Endodermal cell (in vitro differentiated cells): ENCODE measurements around the gene CD1D. TPM values are rescaled to one million over a fixed set of nuclear protein-coding genes. Genes with fewer than 3 reads are reported as not detected.

Experiments used
- DNase-seq: peaks from one replicate; pipeline ENCODE4 v3.0.0-alpha.2; 2017
- H3K27ac ChIP-seq: 2 replicates; pipeline ENCODE4 v1.5.1; 2013; ENCODE audit warnings: mild to moderate bottlenecking, low read depth, low read length, moderate library complexity
- H3K27me3 ChIP-seq: 2 replicates; pipeline ENCODE4 v1.6.1; 2013; ENCODE audit warnings: mild to moderate bottlenecking, low read length, moderate library complexity; ENCODE audit not compliant: insufficient read depth, control insufficient read depth, poor library complexity, severe bottlenecking
- H3K36me3 ChIP-seq: 2 replicates; pipeline ENCODE4 v1.7.0; 2013; ENCODE audit warnings: mild to moderate bottlenecking, low read length, moderate library complexity; ENCODE audit not compliant: control insufficient read depth, insufficient read depth
- H3K4me1 ChIP-seq: one replicate; pipeline ENCODE4 v1.7.0; 2013; ENCODE audit warnings: low read length; ENCODE audit not compliant: control insufficient read depth, insufficient read depth
- H3K4me3 ChIP-seq: 2 replicates; pipeline ENCODE4 v1.5.1; 2013; ENCODE audit warnings: mild to moderate bottlenecking, low read length, moderate library complexity
- H3K9ac ChIP-seq: 2 replicates; pipeline ENCODE4 v1.6.1; 2013; ENCODE audit warnings: mild to moderate bottlenecking, low read length, moderate library complexity; ENCODE audit not compliant: poor library complexity, severe bottlenecking; ENCODE audit errors: extremely low read depth
- H3K9me3 ChIP-seq: 2 replicates; pipeline ENCODE4 v1.6.1; 2013; ENCODE audit warnings: mild to moderate bottlenecking, low read length, moderate library complexity; ENCODE audit not compliant: control insufficient read depth
- H3K27ac Mint-ChIP-seq: 2 replicates; pipeline ENCODE4 v1.8.0; 2020; ENCODE audit warnings: mixed read lengths
- H3K27me3 Mint-ChIP-seq: 2 replicates; pipeline ENCODE4 v1.8.0; 2021; ENCODE audit warnings: mild to moderate bottlenecking, mixed read lengths; ENCODE audit not compliant: insufficient read depth
- H3K36me3 Mint-ChIP-seq: 2 replicates; pipeline ENCODE4 v1.8.0; 2020; ENCODE audit warnings: low read depth, mixed read lengths
- H3K4me1 Mint-ChIP-seq: 2 replicates; pipeline ENCODE4 v1.8.0; 2020; ENCODE audit warnings: mixed read lengths
- H3K4me3 Mint-ChIP-seq: 2 replicates; pipeline ENCODE4 v1.8.0; 2020; ENCODE audit warnings: mild to moderate bottlenecking, moderate library complexity, mixed read lengths
- H3K9me3 Mint-ChIP-seq: 2 replicates; pipeline ENCODE4 v1.8.0; 2020; ENCODE audit warnings: mild to moderate bottlenecking, mixed read lengths
- CTCF ChIP-seq: fragments of 200-600 bp; sonication (generic); conservative IDR thresholded peaks from 2 replicates; pipeline ENCODE4 v1.5.0; 2021; ENCODE audit warnings: antibody characterized with exemption, mild to moderate bottlenecking
- WGBS, 2 experiments: methylation state at CpG; one replicate each; pipeline versions ENCODE4 v1.1.5 to v1.1.7; 2013; ENCODE audit warnings: missing lambda C conversion rate in 2 of 2, mixed read lengths in 1 of 2; ENCODE audit not compliant: insufficient coverage in 1 of 2, insufficient read length in 1 of 2; 5-methylcytosine and 5-hydroxymethylcytosine counted together
- total RNA-seq, 2 donors: library from RNA; stranded (reverse); fragmentation: NEBNext Ultra II Directional in 1 of 2; extraction: Animal tissue kit (Norgen Biotek cat#: 25700) in 1 of 2; gene quantifications; 2 replicates in 1 of 2; 3 replicates in 1 of 2; pipeline ENCODE4 v1.2.1, GENCODE V29; 2021

CD1D gene
- total RNA-seq, 2 donors from 2014 or later, result 1.7 TPM

DNA sequence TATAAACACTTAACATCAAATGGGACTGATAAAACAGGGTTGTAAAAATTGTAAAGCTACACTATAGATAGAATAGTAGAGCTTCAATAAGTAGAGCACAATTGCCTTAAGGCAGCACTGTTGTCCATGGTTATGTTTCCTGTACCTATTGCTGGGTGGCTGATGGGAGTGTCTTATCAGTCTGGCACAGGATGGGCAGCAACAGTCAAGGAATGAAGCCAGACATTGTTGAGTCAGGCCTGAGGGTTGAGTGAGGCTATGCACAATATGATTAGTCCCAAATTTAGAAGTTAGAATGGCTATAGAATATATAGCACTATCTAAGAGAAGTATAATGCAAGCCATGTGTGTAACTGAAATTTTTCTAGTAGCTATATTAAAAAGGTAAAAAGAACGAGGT lies 25.0 kb upstream of the CD1D start:
- WGBS, 2 experiments, result 88% methylated on average over 1 of the region's 1 CpG; no CpG with 5 or more reads in 1 of the 2 experiments
- Mint-ChIP-seq H3K4me3 (no peak overlapping the region), H3K9me3 (no peaks in the 10 kb centered on the region), H3K27me3 (peaks cover 31% of the 10 kb centered on the region), H3K4me1 (no peaks in the 10 kb centered on the region), H3K36me3 (no peaks in the 10 kb centered on the region), H3K27ac (no peak overlapping the region)
- Histone ChIP-seq H3K27ac (no peak overlapping the region), H3K4me1 (no peaks in the 10 kb centered on the region), H3K4me3 (no peak overlapping the region), H3K27me3 (no peaks in the 10 kb centered on the region), H3K9me3 (no peaks in the 10 kb centered on the region), H3K36me3 (no peaks in the 10 kb centered on the region), H3K9ac (no peak overlapping the region)
- DNase-seq, result no peak
- TF ChIP-seq CTCF, result no peak

- no peaks in the 10 kb centered on the region for H3K36me3 Mint-ChIP-seq
- Histone ChIP-seq H3K27ac (no peak overlapping the region), H3K27me3 (no peaks in the 10 kb centered on the region), H3K36me3 (no peaks in the 10 kb centered on the region), H3K9me3 (no peaks in the 10 kb centered on the region), H3K4me1 (no peaks in the 10 kb centered on the region), H3K9ac (no peak overlapping the region), H3K4me3 (no peak overlapping the region)
- H3K9me3 Mint-ChIP-seq, result no peaks in the 10 kb centered on the region
- no peak for DNase-seq
- H3K27ac Mint-ChIP-seq, result no peak overlapping the region
- H3K4me3 Mint-ChIP-seq, result no peak overlapping the region
- no peaks in the 10 kb centered on the region for H3K4me1 Mint-ChIP-seq
- TF ChIP-seq CTCF, result no peak
- H3K27me3 Mint-ChIP-seq, result peaks cover 2% of the 10 kb centered on the region
Observed at GRCh38 chr1:158159597-158159996, 21.1 kb upstream of the CD1D start.

DNA sequence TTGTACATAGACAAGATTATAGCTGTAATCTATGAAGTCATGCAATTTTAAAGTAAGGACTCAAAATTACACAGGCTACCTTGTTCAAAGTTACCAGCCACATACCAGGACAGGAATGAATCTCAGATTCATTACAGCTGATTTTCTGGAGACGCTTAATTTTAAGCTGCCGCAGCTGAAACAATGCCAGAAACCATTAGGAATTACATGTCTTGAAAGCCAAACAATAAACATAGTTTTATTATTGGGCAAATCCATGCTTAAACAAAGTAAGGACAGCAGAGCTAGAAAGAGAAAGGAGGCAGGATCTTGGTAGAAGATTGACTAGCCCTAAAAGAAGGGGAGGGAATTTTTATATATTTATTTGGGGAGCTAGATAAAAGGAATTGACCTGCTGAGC lies 19.2 kb upstream of the CD1D start:
- 92 to 98% methylated on average over 2 of the region's 2 CpGs for WGBS, 2 experiments
- Mint-ChIP-seq H3K27me3 (no peaks in the 10 kb centered on the region), H3K4me1 (no peaks in the 10 kb centered on the region), H3K27ac (no peak overlapping the region), H3K36me3 (no peaks in the 10 kb centered on the region), H3K9me3 (no peaks in the 10 kb centered on the region), H3K4me3 (no peak overlapping the region)
- H3K27me3 ChIP-seq, result no peaks in the 10 kb centered on the region
- H3K27ac ChIP-seq, result no peak overlapping the region
- H3K4me3 ChIP-seq, result no peak overlapping the region
- H3K4me1 ChIP-seq, result no peaks in the 10 kb centered on the region
- H3K36me3 ChIP-seq, result no peaks in the 10 kb centered on the region
- no peak for TF ChIP-seq CTCF
- DNase-seq, result no peak
- H3K9ac ChIP-seq, result no peak overlapping the region
- H3K9me3 ChIP-seq, result no peaks in the 10 kb centered on the region
